Lung (tissue), 12 donors: ENCODE results near the gene DPP8. TPM values are rescaled to one million over a fixed set of nuclear protein-coding genes. Genes with fewer than 3 reads are reported as not detected.

ENCODE experiments used
- ATAC-seq: fragments of 200-7000 bp; cut with Tn5 transposase; one replicate; pipeline ENCODE4 v1.9.1; 2020; ENCODE audit warnings: moderate number of reproducible peaks; ENCODE audit not compliant: insufficient read depth, low FRiP score
- DNase-seq, 3 donors: peaks; one replicate each; pipeline ENCODE4 v3.0.0-alpha.2; 2013 to 2017
- H3K27ac ChIP-seq, 2 donors: one replicate each; pipeline ENCODE4 v1.5.1; 2013; ENCODE audit warnings: mild to moderate bottlenecking in 2 of 2, moderate library complexity in 2 of 2, control low read depth in 1 of 2, inconsistent platforms in 1 of 2, low read depth in 1 of 2, low read length in 1 of 2
- H3K27me3 ChIP-seq, 3 donors: one replicate each; pipeline ENCODE4 v1.5.1; 2013; ENCODE audit warnings: low read length in 2 of 3; ENCODE audit not compliant: control insufficient read depth in 3 of 3, insufficient read depth in 3 of 3
- H3K36me3 ChIP-seq, 4 donors: one replicate each; pipeline ENCODE4 v1.5.1; 2013; ENCODE audit warnings: low read length in 4 of 4, mild to moderate bottlenecking in 1 of 4, moderate library complexity in 1 of 4; ENCODE audit not compliant: control insufficient read depth in 4 of 4, insufficient read depth in 4 of 4
- H3K4me1 ChIP-seq, 5 donors: one replicate each; pipeline ENCODE4 v1.5.1; 2013; ENCODE audit warnings: low read length in 5 of 5, mild to moderate bottlenecking in 2 of 5, moderate library complexity in 1 of 5; ENCODE audit not compliant: control insufficient read depth in 5 of 5, insufficient read depth in 5 of 5
- H3K4me3 ChIP-seq: one replicate; pipeline ENCODE4 v1.5.1; 2013; ENCODE audit warnings: mild to moderate bottlenecking, control low read depth, moderate library complexity
- H3K9ac ChIP-seq, 2 donors: one replicate each; pipeline ENCODE4 v1.5.1; 2013; ENCODE audit warnings: low read length in 2 of 2, control low read depth in 1 of 2; ENCODE audit not compliant: insufficient read depth in 1 of 2
- H3K9me3 ChIP-seq, 4 donors: one replicate each; pipeline ENCODE4 v1.5.1; 2013; ENCODE audit warnings: low read length in 3 of 4, mild to moderate bottlenecking in 1 of 4, moderate library complexity in 1 of 4; ENCODE audit not compliant: control insufficient read depth in 4 of 4, insufficient read depth in 3 of 4
- WGBS, 2 donors: extraction: QIAGEN DNeasy Blood & Tissue Kit; methylation state at CpG; one replicate each; pipeline ENCODE4 v1.1.7; 2013; 5-methylcytosine and 5-hydroxymethylcytosine counted together
- polyA plus RNA-seq, 2 donors: library from polyadenylated mRNA; stranded (reverse); fragments of 200-250 nt; gene quantifications; one replicate each; pipeline ENCODE4 v1.2.1, GENCODE V29; 2013
- total RNA-seq, 2 donors: library from RNA; depleted of rRNA in 1 of 2; stranded (reverse); fragments of >200 nt in 1 of 2; gene quantifications; one replicate each; pipeline ENCODE4 v1.2.1, GENCODE V29; 2014 to 2021
- TF ChIP-seq, protein P1 (sequence below): IDR thresholded peaks from 2 replicates; pipeline ENCODE4 v1.5.1; 2012; ENCODE audit warnings: mild to moderate bottlenecking; ENCODE audit errors: control extremely low read depth, extremely low read depth
- donor health status: control.
- donor health status: control.
- donor health status: Bipolar disorder and iron deficiency.
- donor health status: healthy.
- donor health status: DM: yes; HTN: yes; CAD: no.

DPP8 gene
- total and polyA plus RNA-seq, 4 donors: 7.6 to 51.4 (median 24.6) TPM

DNA sequence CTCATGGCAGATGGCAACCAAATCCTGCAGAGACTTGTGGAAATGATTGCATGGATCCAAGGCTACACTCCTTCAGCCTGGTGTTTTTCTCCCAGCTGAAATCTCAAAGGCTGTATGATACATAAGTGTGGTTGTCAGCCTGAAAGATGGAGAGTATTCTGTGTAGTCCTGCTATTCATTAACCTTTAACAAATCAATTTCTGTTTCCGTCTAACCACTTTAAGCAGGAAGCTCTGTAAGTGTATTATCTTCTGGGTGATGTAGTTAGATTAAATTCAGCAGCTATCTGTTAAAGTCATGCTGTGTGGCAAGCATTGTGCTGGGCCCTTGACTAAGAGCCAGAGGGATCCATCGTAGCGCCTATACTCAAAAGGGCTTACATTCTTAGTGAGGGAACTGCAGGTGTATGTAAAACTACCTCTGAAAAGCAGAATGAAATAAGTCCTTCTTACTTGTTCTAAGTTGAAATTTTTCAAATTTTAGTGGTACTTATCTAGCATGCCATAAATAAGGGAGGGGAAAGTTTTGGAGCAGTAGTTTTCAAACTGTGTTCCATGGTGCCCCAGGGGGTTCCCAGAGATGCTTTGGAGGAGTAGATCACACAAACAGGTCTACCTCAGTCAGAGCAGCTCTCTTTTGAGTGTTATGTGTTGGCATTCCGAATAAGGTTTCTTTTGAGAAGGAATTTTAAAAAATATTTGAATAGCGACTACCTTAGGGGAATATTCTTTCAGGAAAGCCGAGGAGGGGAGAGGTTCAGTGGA lies 41.7 kb upstream of the DPP8 start:
- no peak overlapping the region for H3K9ac ChIP-seq
- H3K27me3 ChIP-seq: no peaks in the 10 kb centered on the region
- H3K27ac ChIP-seq: no peak overlapping the region
- no peaks in the 10 kb centered on the region for H3K9me3 ChIP-seq
- TF ChIP-seq, protein P1, sequence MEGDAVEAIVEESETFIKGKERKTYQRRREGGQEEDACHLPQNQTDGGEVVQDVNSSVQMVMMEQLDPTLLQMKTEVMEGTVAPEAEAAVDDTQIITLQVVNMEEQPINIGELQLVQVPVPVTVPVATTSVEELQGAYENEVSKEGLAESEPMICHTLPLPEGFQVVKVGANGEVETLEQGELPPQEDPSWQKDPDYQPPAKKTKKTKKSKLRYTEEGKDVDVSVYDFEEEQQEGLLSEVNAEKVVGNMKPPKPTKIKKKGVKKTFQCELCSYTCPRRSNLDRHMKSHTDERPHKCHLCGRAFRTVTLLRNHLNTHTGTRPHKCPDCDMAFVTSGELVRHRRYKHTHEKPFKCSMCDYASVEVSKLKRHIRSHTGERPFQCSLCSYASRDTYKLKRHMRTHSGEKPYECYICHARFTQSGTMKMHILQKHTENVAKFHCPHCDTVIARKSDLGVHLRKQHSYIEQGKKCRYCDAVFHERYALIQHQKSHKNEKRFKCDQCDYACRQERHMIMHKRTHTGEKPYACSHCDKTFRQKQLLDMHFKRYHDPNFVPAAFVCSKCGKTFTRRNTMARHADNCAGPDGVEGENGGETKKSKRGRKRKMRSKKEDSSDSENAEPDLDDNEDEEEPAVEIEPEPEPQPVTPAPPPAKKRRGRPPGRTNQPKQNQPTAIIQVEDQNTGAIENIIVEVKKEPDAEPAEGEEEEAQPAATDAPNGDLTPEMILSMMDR: no peak
- DNase-seq (no peak), ATAC-seq (no peak)
- WGBS, 2 donors: 94 to 97% methylated on average over 6 of the region's 6 CpGs
- no peak overlapping the region for H3K4me3 ChIP-seq
- peaks cover 18 to 55% (median 27%) of the 10 kb centered on the region in 4 donors for H3K36me3 ChIP-seq
- no peaks in the 10 kb centered on the region for H3K4me1 ChIP-seq

DNA sequence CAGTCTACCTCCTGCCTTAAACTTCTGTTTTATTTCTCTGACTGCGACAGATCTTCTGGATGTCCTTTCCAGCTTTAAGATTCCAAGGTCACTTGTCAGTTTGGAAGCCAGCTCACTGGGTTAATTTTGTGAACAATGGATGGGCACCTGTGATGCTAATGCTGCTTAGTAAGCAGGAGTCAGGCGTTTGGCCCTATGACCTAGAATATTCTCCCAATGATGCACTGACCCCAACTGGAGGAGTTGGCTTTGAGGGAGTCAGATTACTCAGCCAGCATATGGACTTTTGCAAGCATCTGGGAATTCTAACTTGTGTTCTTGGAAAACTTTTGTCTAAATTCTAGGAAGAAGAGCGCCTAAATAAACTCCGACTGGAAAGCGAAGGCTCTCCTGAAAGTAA lies 40.8 kb upstream of the DPP8 start:
- ATAC-seq (no peak), DNase-seq (no peak)
- TF ChIP-seq, protein P1: no peak
- Histone ChIP-seq H3K9ac (no peak overlapping the region), H3K27me3 (no peaks in the 10 kb centered on the region), H3K4me1 (no peaks in the 10 kb centered on the region), H3K27ac (no peak overlapping the region), H3K4me3 (no peak overlapping the region), H3K9me3 (no peaks in the 10 kb centered on the region), H3K36me3 (peaks cover 17 to 48% (median 24%) of the 10 kb centered on the region in 4 donors)
- 95 to 96% methylated on average over 5 of the region's 5 CpGs for WGBS, 2 donors

DNA sequence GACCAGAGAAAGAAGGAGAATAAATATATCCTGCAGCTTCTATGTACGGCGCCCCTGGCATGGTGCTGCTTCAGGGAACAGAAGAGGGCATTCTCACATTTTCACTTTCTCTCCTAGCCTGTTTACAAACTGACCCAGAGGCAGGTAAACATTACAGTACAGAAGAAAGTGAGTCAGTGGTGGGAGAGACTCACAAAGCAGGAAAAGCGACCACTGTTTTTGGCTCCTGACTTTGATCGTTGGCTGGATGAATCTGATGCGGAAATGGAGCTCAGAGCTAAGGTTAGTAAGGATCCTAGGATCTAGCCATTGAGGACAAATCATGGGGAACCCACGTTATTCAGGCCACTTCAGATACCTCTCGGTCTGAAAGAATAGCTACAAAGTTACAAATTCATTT lies 39.1 kb upstream of the DPP8 start:
- no peak for ATAC-seq
- H3K4me1 ChIP-seq: no peaks in the 10 kb centered on the region
- H3K9ac ChIP-seq: no peak overlapping the region
- 94 to 98% methylated on average over 7 of the region's 7 CpGs for WGBS, 2 donors
- no peaks in the 10 kb centered on the region for H3K9me3 ChIP-seq
- H3K27me3 ChIP-seq: no peaks in the 10 kb centered on the region
- H3K36me3 ChIP-seq: peaks cover 15 to 37% (median 16%) of the 10 kb centered on the region in 4 donors
- H3K27ac ChIP-seq: no peak overlapping the region
- TF ChIP-seq, protein P1: no peak
- H3K4me3 ChIP-seq: no peak overlapping the region
- DNase-seq: no peak
